Measurements from ENCODE around the gene CHURC1.

Gene CHURC1

DNA sequence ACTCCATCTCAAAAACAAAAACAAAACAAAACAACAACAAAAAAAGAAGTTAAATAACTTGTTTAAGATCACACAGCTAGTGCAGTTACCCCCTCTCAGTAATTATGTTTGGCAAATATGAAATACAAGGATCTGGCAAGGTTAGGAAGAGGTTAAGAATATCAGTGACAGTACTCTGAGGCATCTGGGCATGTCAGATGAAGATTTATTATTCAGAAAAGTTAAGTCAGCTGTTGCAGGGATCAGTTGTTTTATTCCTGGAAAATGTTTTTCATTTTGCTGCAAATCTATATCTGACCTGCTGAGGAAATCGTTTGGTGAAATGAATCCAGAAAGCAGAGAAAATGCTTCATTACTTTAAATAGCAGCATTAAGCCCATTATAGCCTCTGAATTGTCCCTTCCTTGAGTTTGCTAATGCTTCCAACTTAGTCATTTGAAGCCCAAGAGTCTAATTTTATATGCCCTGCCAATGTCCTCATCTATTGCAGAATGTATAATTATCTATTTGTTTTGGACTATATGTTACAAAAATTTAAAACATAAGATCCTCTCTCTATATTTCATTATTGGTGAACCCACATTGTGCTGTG lies 20.2 kb downstream of the CHURC1 start:
- Histone ChIP-seq H4K20me1 (ENCODE audit: insufficient read depth, low read length) (peaks cover 5% of the 10 kb centered on the region), H3K9me3 (ENCODE audit: insufficient read depth, low read length, severe bottlenecking) (no peaks in the 10 kb centered on the region), H3K27ac (ENCODE audit: low read length) (no peak overlapping the region), H3K79me2 (ENCODE audit: insufficient read depth, low read length) (peaks cover 30% of the 10 kb centered on the region), H2AFZ (ENCODE audit: low read depth, low read length) (no peak overlapping the region), H3K4me2 (ENCODE audit: insufficient read depth, low read length) (no peak overlapping the region), H3K36me3 (ENCODE audit: insufficient read depth, low read length) (peaks cover 85% of the 10 kb centered on the region), H3K9ac (ENCODE audit: low read depth, low read length) (no peak overlapping the region), H3K4me1 (ENCODE audit: insufficient read depth, low read length) (peaks cover 5% of the 10 kb centered on the region), H3K27me3 (ENCODE audit: insufficient read depth, low read length, poor library complexity) (no peaks in the 10 kb centered on the region), H3K4me3 (ENCODE audit: low read depth in 1 of 2, low read length in 2 of 2) (no peak overlapping the region)
- no peak for ATAC-seq (ENCODE audit: insufficient read depth, low read depth)
- no peak for DNase-seq
- no peak for TF ChIP-seq EZH2 (IDR thresholded peaks at IDR 0.05; ENCODE audit: borderline replicate concordance, low read depth, low read length, severe bottlenecking)
- TF ChIP-seq, protein P1, sequence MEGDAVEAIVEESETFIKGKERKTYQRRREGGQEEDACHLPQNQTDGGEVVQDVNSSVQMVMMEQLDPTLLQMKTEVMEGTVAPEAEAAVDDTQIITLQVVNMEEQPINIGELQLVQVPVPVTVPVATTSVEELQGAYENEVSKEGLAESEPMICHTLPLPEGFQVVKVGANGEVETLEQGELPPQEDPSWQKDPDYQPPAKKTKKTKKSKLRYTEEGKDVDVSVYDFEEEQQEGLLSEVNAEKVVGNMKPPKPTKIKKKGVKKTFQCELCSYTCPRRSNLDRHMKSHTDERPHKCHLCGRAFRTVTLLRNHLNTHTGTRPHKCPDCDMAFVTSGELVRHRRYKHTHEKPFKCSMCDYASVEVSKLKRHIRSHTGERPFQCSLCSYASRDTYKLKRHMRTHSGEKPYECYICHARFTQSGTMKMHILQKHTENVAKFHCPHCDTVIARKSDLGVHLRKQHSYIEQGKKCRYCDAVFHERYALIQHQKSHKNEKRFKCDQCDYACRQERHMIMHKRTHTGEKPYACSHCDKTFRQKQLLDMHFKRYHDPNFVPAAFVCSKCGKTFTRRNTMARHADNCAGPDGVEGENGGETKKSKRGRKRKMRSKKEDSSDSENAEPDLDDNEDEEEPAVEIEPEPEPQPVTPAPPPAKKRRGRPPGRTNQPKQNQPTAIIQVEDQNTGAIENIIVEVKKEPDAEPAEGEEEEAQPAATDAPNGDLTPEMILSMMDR (IDR thresholded peaks at IDR 0.05; ENCODE audit: borderline replicate concordance, extremely low read depth, low read length, poor library complexity, severe bottlenecking): no peak

- Histone ChIP-seq H3K4me1 (ENCODE audit: insufficient read depth, low read length) (no peaks in the 10 kb centered on the region), H3K27ac (ENCODE audit: low read length) (no peak overlapping the region), H3K9me3 (ENCODE audit: insufficient read depth, low read length, severe bottlenecking) (no peaks in the 10 kb centered on the region), H3K27me3 (ENCODE audit: insufficient read depth, low read length, poor library complexity) (no peaks in the 10 kb centered on the region), H4K20me1 (ENCODE audit: insufficient read depth, low read length) (peaks cover 5% of the 10 kb centered on the region), H3K9ac (ENCODE audit: low read depth, low read length) (no peak overlapping the region), H3K79me2 (ENCODE audit: insufficient read depth, low read length) (peaks cover 19% of the 10 kb centered on the region), H3K36me3 (ENCODE audit: insufficient read depth, low read length) (peaks cover 76% of the 10 kb centered on the region), H3K4me2 (ENCODE audit: insufficient read depth, low read length) (no peak overlapping the region), H3K4me3 (ENCODE audit: low read depth in 1 of 2, low read length in 2 of 2) (no peak overlapping the region), H2AFZ (ENCODE audit: low read depth, low read length) (no peak overlapping the region)
- no peak for DNase-seq
- no peak for ATAC-seq (ENCODE audit: insufficient read depth, low read depth)
- TF ChIP-seq, protein P1 (IDR thresholded peaks at IDR 0.05; ENCODE audit: borderline replicate concordance, extremely low read depth, low read length, poor library complexity, severe bottlenecking): no peak
- TF ChIP-seq EZH2 (IDR thresholded peaks at IDR 0.05; ENCODE audit: borderline replicate concordance, low read depth, low read length, severe bottlenecking): no peak
Measured at GRCh38 chr14:64935508-64935907, 21.3 kb downstream of the CHURC1 start.

GRCh38 chr14:64937171-64937820 lies 23.0 kb downstream of the CHURC1 start:
- TF ChIP-seq, protein P1 (IDR thresholded peaks at IDR 0.05; ENCODE audit: borderline replicate concordance, extremely low read depth, low read length, poor library complexity, severe bottlenecking): no peak
- TF ChIP-seq EZH2 (IDR thresholded peaks at IDR 0.05; ENCODE audit: borderline replicate concordance, low read depth, low read length, severe bottlenecking): no peak
- Histone ChIP-seq H3K27me3 (ENCODE audit: insufficient read depth, low read length, poor library complexity) (no peaks in the 10 kb centered on the region), H2AFZ (ENCODE audit: low read depth, low read length) (no peak overlapping the region), H3K9me3 (ENCODE audit: insufficient read depth, low read length, severe bottlenecking) (no peaks in the 10 kb centered on the region), H3K4me2 (ENCODE audit: insufficient read depth, low read length) (no peak overlapping the region), H3K36me3 (ENCODE audit: insufficient read depth, low read length) (peaks cover 76% of the 10 kb centered on the region), H3K27ac (ENCODE audit: low read length) (no peak overlapping the region), H3K4me3 (ENCODE audit: low read depth in 1 of 2, low read length in 2 of 2) (no peak overlapping the region), H3K9ac (ENCODE audit: low read depth, low read length) (no peak overlapping the region), H4K20me1 (ENCODE audit: insufficient read depth, low read length) (peaks cover 9% of the 10 kb centered on the region), H3K4me1 (ENCODE audit: insufficient read depth, low read length) (no peaks in the 10 kb centered on the region), H3K79me2 (ENCODE audit: insufficient read depth, low read length) (peaks cover 5% of the 10 kb centered on the region; the same call in 1 of the 2 replicates)
- no peak for ATAC-seq (ENCODE audit: insufficient read depth, low read depth)
- no peak for DNase-seq
